ENCODE results near the gene KCTD15.

- no peak for TF ChIP-seq CTCF (conservative IDR thresholded peaks at IDR 0.05; ENCODE audit: low read depth, low read length)
- no peak for TF ChIP-seq EZH2 (IDR thresholded peaks at IDR 0.05; ENCODE audit: borderline replicate concordance, low read depth, low read length, poor library complexity, severe bottlenecking)
Observed at GRCh38 chr19:33811736-33812387, 15.2 kb downstream of the KCTD15 start.
